Loucy (cell line): ENCODE data around the gene ASPHD2.
A peak's percentile ranks its signal among the peaks of the same experiment; 100 is the strongest.

Experiments used
- H2AFZ ChIP-seq: fragments of 200-600 bp; sonication (generic); 2 replicates; pipeline ENCODE4 v1.6.0; 2016; ENCODE audit warnings: antibody characterized with exemption, mild to moderate bottlenecking, low read length, moderate library complexity
- H3F3A ChIP-seq: fragments of 200-600 bp; 2 replicates; pipeline ENCODE4 v1.6.0; 2016; ENCODE audit warnings: antibody characterized with exemption, low read depth, mild to moderate bottlenecking
- H3K27me3 ChIP-seq: fragments of 200-600 bp; sonication (generic); 2 replicates; pipeline ENCODE4 v1.6.1; 2014; ENCODE audit warnings: low read length, mild to moderate bottlenecking; ENCODE audit not compliant: insufficient read depth, poor library complexity, severe bottlenecking
- H3K36me3 ChIP-seq: fragments of 200-600 bp; sonication (generic); 2 replicates; pipeline ENCODE4 v1.6.1; 2016; ENCODE audit warnings: low read length; ENCODE audit not compliant: insufficient read depth
- H3K4me1 ChIP-seq: fragments of 200-600 bp; sonication (generic); 2 replicates; pipeline ENCODE4 v1.5.1; 2014; ENCODE audit warnings: low read length, mild to moderate bottlenecking; ENCODE audit not compliant: insufficient read depth, poor library complexity, severe bottlenecking
- H3K4me2 ChIP-seq: fragments of 200-600 bp; sonication (generic); 2 replicates; pipeline ENCODE4 v1.6.0; 2014; ENCODE audit warnings: antibody characterized with exemption, low read length, low read depth, mild to moderate bottlenecking; ENCODE audit not compliant: poor library complexity, severe bottlenecking
- H3K4me3 ChIP-seq: fragments of 200-600 bp; sonication (generic); 2 replicates; pipeline ENCODE4 v1.5.1; 2014; ENCODE audit warnings: low read length, mild to moderate bottlenecking, mixed read lengths; ENCODE audit not compliant: poor library complexity, severe bottlenecking
- H3K79me2 ChIP-seq: fragments of 200-600 bp; sonication (generic); 2 replicates; pipeline ENCODE4 v1.6.1; 2014; ENCODE audit warnings: low read length; ENCODE audit not compliant: insufficient read depth
- H3K9ac ChIP-seq: fragments of 200-600 bp; sonication (generic); 2 replicates; pipeline ENCODE4 v1.6.0; 2014; ENCODE audit warnings: mild to moderate bottlenecking, low read depth, low read length, moderate library complexity; ENCODE audit not compliant: poor library complexity, severe bottlenecking
- H3K9me2 ChIP-seq: fragments of 200-600 bp; sonication (generic); replicated peaks from 2 replicates; pipeline ENCODE4 v1.6.1; 2016; ENCODE audit warnings: low read depth, low read length, mixed read lengths
- H3K9me3 ChIP-seq: fragments of 200-600 bp; sonication (generic); 2 replicates; pipeline ENCODE4 v1.6.1; 2014; ENCODE audit warnings: mild to moderate bottlenecking, antibody characterized with exemption, low read length, low read depth; ENCODE audit not compliant: insufficient read depth
- H4K20me1 ChIP-seq: fragments of 200-600 bp; sonication (generic); 2 replicates; pipeline ENCODE4 v1.6.0; 2014; ENCODE audit warnings: antibody characterized with exemption, low read length, mild to moderate bottlenecking; ENCODE audit not compliant: insufficient read depth, poor library complexity, severe bottlenecking
- CTCF ChIP-seq: fragments of 200-600 bp; sonication (generic); conservative IDR thresholded peaks from 2 replicates; pipeline ENCODE4 v1.5.1; 2014; ENCODE audit warnings: mild to moderate bottlenecking, antibody characterized with exemption, low read length
- EZH2phosphoT487 ChIP-seq: fragments of 200-600 bp; IDR thresholded peaks from 2 replicates; pipeline ENCODE4 v1.6.1; 2018; ENCODE audit warnings: antibody characterized with exemption, mild to moderate bottlenecking, moderate library complexity, borderline replicate concordance

ASPHD2 gene

GRCh38 chr22:26471522-26471921 lies 42.5 kb downstream of the ASPHD2 start:
- no peak overlapping the region for H3K4me2 ChIP-seq
- peaks cover 62% of the 10 kb centered on the region; the same call in 1 of the 2 replicates for H3K36me3 ChIP-seq
- H3K4me3 ChIP-seq: no peak overlapping the region

GRCh38 chr22:26474682-26475081 lies 45.6 kb downstream of the ASPHD2 start:
- TF ChIP-seq CTCF (no peak), EZH2phosphoT487 (no peak)
- Histone ChIP-seq H3K9me3 (no peaks in the 10 kb centered on the region), H2AFZ (no peak overlapping the region), H3K27me3 (no peaks in the 10 kb centered on the region), H3K4me2 (peak overlapping the region; percentile 72), H3K79me2 (peaks cover 62% of the 10 kb centered on the region), H3K9me2 (no peaks in the 10 kb centered on the region), H3K4me1 (peaks cover 34% of the 10 kb centered on the region), H3K36me3 (peaks cover 36% of the 10 kb centered on the region; the same call in 1 of the 2 replicates), H3F3A (no peaks in the 10 kb centered on the region), H3K4me3 (peak overlapping the region; percentile 36), H3K9ac (no peak overlapping the region), H4K20me1 (no peaks in the 10 kb centered on the region)

More at GRCh38 chr22:26471522-26471921, 42.5 kb downstream of the ASPHD2 start:
- no peaks in the 10 kb centered on the region for H4K20me1 ChIP-seq
- H2AFZ ChIP-seq: no peak overlapping the region
- H3K9me2 ChIP-seq: no peaks in the 10 kb centered on the region
- H3K79me2 ChIP-seq: peaks cover 31% of the 10 kb centered on the region
- no peaks in the 10 kb centered on the region for H3K9me3 ChIP-seq
- no peaks in the 10 kb centered on the region for H3F3A ChIP-seq
- no peak overlapping the region for H3K9ac ChIP-seq
- H3K27me3 ChIP-seq: no peaks in the 10 kb centered on the region
- peaks cover 10% of the 10 kb centered on the region for H3K4me1 ChIP-seq
- TF ChIP-seq CTCF (no peak), EZH2phosphoT487 (no peak)

- peaks cover 15% of the 10 kb centered on the region; the same call in 1 of the 2 replicates for H3K36me3 ChIP-seq
Observed at GRCh38 chr22:26476705-26477340, 47.8 kb downstream of the ASPHD2 start.

GRCh38 chr22:26477341-26477731 lies 48.3 kb downstream of the ASPHD2 start:
- peak overlapping the region; percentile 82 for H3K4me2 ChIP-seq
- no peaks in the 10 kb centered on the region for H3K9me2 ChIP-seq
- H3K4me1 ChIP-seq: peaks cover 60% of the 10 kb centered on the region
- peak overlapping the region; percentile 44 for H3K9ac ChIP-seq
- H4K20me1 ChIP-seq: no peaks in the 10 kb centered on the region
- peaks cover 89% of the 10 kb centered on the region for H3K79me2 ChIP-seq
- H3K4me3 ChIP-seq: peak overlapping the region; percentile 59
- H3K27me3 ChIP-seq: no peaks in the 10 kb centered on the region
- peaks cover 10% of the 10 kb centered on the region; the same call in 1 of the 2 replicates for H3K36me3 ChIP-seq
- H3F3A ChIP-seq: no peaks in the 10 kb centered on the region
- no peak overlapping the region for H2AFZ ChIP-seq
- no peak for TF ChIP-seq EZH2phosphoT487
- no peak for TF ChIP-seq CTCF
- no peaks in the 10 kb centered on the region for H3K9me3 ChIP-seq

More at GRCh38 chr22:26476705-26477340, 47.8 kb downstream of the ASPHD2 start:
- no peaks in the 10 kb centered on the region for H4K20me1 ChIP-seq
- no peaks in the 10 kb centered on the region for H3F3A ChIP-seq
- TF ChIP-seq EZH2phosphoT487: no peak
- H3K27me3 ChIP-seq: no peaks in the 10 kb centered on the region
- peak overlapping the region; percentile 59 for H3K4me3 ChIP-seq
- peak overlapping the region; percentile 82 for H3K4me2 ChIP-seq
- peak overlapping the region; percentile 44 for H3K9ac ChIP-seq
- H3K9me2 ChIP-seq: no peaks in the 10 kb centered on the region
- no peak overlapping the region for H2AFZ ChIP-seq
- H3K9me3 ChIP-seq: no peaks in the 10 kb centered on the region
- peaks cover 84% of the 10 kb centered on the region for H3K79me2 ChIP-seq
- peaks cover 55% of the 10 kb centered on the region for H3K4me1 ChIP-seq
